K562 (cell line): ENCODE measurements around the gene RORB. TPM values are rescaled to one million over a fixed set of nuclear protein-coding genes. Genes with fewer than 3 reads are reported as not detected.

ENCODE experiments used
- ATAC-seq: fragments of 200-7000 bp; cut with Tn5 transposase; 3 replicates; pipeline ENCODE4 v1.9.1; 2020; ENCODE audit warnings: moderate library complexity
- BruUV-seq: library from RNA; stranded (reverse); fragments of 400-500 nt; replicated peaks from 2 replicates; lab custom pipeline; 2021; lab: Mats Ljungman, UMichigan
- CTCF ChIA-PET: fragments of 300-600 bp; formaldehyde crosslinking; extraction: SDS; loops from one replicate; lab custom pipeline; 2021; ENCODE audit warnings: low intra/inter-chr PET ratio; lab: Yijun Ruan, JAX
- POLR2A ChIA-PET: fragments of 300-600, 350-650 bp; sonication (Branson Sonifier 250); formaldehyde crosslinking; extraction: SDS; loops from one replicate; lab custom pipeline; 2021; ENCODE audit warnings: antibody characterized with exemption, inconsistent platforms; lab: Yijun Ruan, JAX
- DNase-seq, 4 experiments: peaks; one replicate each; pipeline versions ENCODE4 v3.0.0 to v3.0.0-alpha.2; 2011 to 2018; ENCODE audit warnings: low spot score in 3 of 4, mixed read lengths in 3 of 4; ENCODE audit errors: extremely low read depth in 1 of 4
- FAIRE-seq: peaks from 2 replicates; lab custom pipeline; 2011; peaks lifted over from hg19 to GRCh38; lab: Jason Lieb, UNC
- H2AFZ ChIP-seq: 2 replicates; pipeline ENCODE4 v1.6.0; 2011; ENCODE audit warnings: low read depth, low read length, control low read depth, inconsistent platforms
- H3K27ac ChIP-seq: fragments of 200-600 bp; 3 replicates; pipeline ENCODE4 v1.8.0; 2011; ENCODE audit warnings: low read depth, mild to moderate bottlenecking, control low read depth, inconsistent platforms, low read length, moderate library complexity, mixed read lengths; ENCODE audit errors: extremely low read depth
- H3K27me3 ChIP-seq, 2 experiments: fragments of 300-600 bp in 1 of 2; 2 replicates in 1 of 2; 3 replicates in 1 of 2; pipeline versions ENCODE4 v1.6.0 to v1.8.0; 2011; ENCODE audit warnings: inconsistent platforms in 2 of 2, low read length in 2 of 2, mild to moderate bottlenecking in 1 of 2, mixed read lengths in 1 of 2, moderate library complexity in 1 of 2; ENCODE audit not compliant: control insufficient read depth in 2 of 2, insufficient read depth in 2 of 2
- H3K36me3 ChIP-seq: fragments of 300-600 bp; 3 replicates; pipeline ENCODE4 v1.8.0; 2011; ENCODE audit warnings: mild to moderate bottlenecking, low read length, inconsistent platforms; ENCODE audit not compliant: control insufficient read depth, insufficient read depth
- H3K4me1 ChIP-seq, 2 experiments: fragments of 200-600 bp in 1 of 2; replicated peaks in 1 of 2; 2 replicates in 1 of 2; 3 replicates in 1 of 2; pipeline versions ENCODE4 v1.5.1 to v1.8.0; 2011; ENCODE audit warnings: inconsistent platforms in 2 of 2, low read length in 2 of 2, mild to moderate bottlenecking in 1 of 2, mixed read lengths in 1 of 2, moderate library complexity in 1 of 2; ENCODE audit not compliant: control insufficient read depth in 2 of 2, insufficient read depth in 2 of 2
- H3K4me2 ChIP-seq: 2 replicates; pipeline ENCODE4 v1.6.1; 2011; ENCODE audit warnings: low read length, control low read depth, inconsistent platforms, mixed read lengths; ENCODE audit not compliant: insufficient read depth
- H3K4me3 ChIP-seq: fragments of 200-600 bp; sonication (generic), shearing (Covaris generic); 2 replicates; pipeline ENCODE4 v1.5.1; 2016; ENCODE audit warnings: control low read depth, inconsistent platforms
- H3K79me2 ChIP-seq: fragments of 200-600 bp; 3 replicates; pipeline ENCODE4 v1.8.0; 2011; ENCODE audit warnings: low read length, inconsistent platforms; ENCODE audit not compliant: control insufficient read depth, insufficient read depth
- H3K9ac ChIP-seq, 2 experiments: 2 replicates each; pipeline versions ENCODE4 v1.6.0 to v1.6.1; 2011; ENCODE audit warnings: low read depth in 2 of 2, low read length in 2 of 2, control low read depth in 1 of 2, inconsistent platforms in 1 of 2, mild to moderate bottlenecking in 1 of 2, mixed read lengths in 1 of 2; ENCODE audit not compliant: insufficient read depth in 1 of 2
- H3K9me1 ChIP-seq: one replicate; pipeline ENCODE4 v1.6.0; 2011; ENCODE audit warnings: inconsistent platforms, mild to moderate bottlenecking, low read length, moderate library complexity; ENCODE audit not compliant: control insufficient read depth, insufficient read depth
- H3K9me3 ChIP-seq: replicated peaks from 2 replicates; pipeline ENCODE4 v1.5.1; 2011; ENCODE audit warnings: low read depth, low read length, inconsistent platforms; ENCODE audit not compliant: control insufficient read depth, insufficient read depth
- H4K20me1 ChIP-seq: replicated peaks from 2 replicates; pipeline ENCODE4 v1.6.1; 2011; ENCODE audit warnings: low read length, inconsistent platforms, mixed read lengths; ENCODE audit not compliant: control insufficient read depth, insufficient read depth
- CSDE1 ChIP-seq, 2 experiments: fragments of 450-650 bp; IDR thresholded peaks; 2 replicates each; pipeline ENCODE4 v1.6.1; 2016; ENCODE audit warnings: mild to moderate bottlenecking in 1 of 2
- HCFC1 ChIP-seq: IDR thresholded peaks from 2 replicates; pipeline ENCODE4 v1.6.1; 2012; ENCODE audit warnings: low read depth, low read length, improper control_type of control experiment
- MBD2 ChIP-seq: sonication (generic); IDR thresholded peaks from 2 replicates; pipeline ENCODE4 v1.6.1; 2016; ENCODE audit warnings: low read depth, borderline replicate concordance
- SETDB1 ChIP-seq: IDR thresholded peaks from one replicate; pipeline ENCODE4 v1.6.1; 2012; ENCODE audit warnings: low read length, control low read depth, inconsistent platforms
- STAT6 ChIP-seq: sonication (generic); formaldehyde crosslinking; IDR thresholded peaks from 2 replicates; pipeline ENCODE4 v1.8.1; 2023; ENCODE audit warnings: mild to moderate bottlenecking, missing genetic modification reagents
- TEAD2 ChIP-seq: fragments of 450-650 bp; IDR thresholded peaks from 2 replicates; pipeline ENCODE4 v1.6.1; 2016; ENCODE audit warnings: missing genetic modification characterization, control low read depth, missing compliant biosample characterization
- ZBTB34 ChIP-seq: fragments of 250-450 bp; sonication (Bioruptor Pico); IDR thresholded peaks from 2 replicates; pipeline ENCODE4 v1.8.0; 2021; ENCODE audit warnings: mild to moderate bottlenecking, moderate library complexity
- ZNF77 ChIP-seq: fragments of 250-450 bp; sonication (Bioruptor Pico); IDR thresholded peaks from 2 replicates; pipeline ENCODE4 v1.5.0; 2020
- WGBS: fragments of 100-300 bp; shearing (Covaris generic); methylation state at CpG from one replicate; pipeline ENCODE4 v1.1.6; 2016; ENCODE audit warnings: low coverage, mixed read lengths; ENCODE audit not compliant: insufficient coverage; ENCODE audit errors: missing lambda C conversion rate; 5-methylcytosine and 5-hydroxymethylcytosine counted together
- in situ Hi-C: fragments of 300-500 bp; cut with MboI; formaldehyde crosslinking; loops from 4 replicates; pipeline ENCODE4 v1.15.0; 2018; ENCODE audit warnings: inconsistent platforms, mixed read lengths
- intact Hi-C: fragments of 100-400 bp; cut with micrococcal nuclease; formaldehyde crosslinking; loops from 2 replicates; pipeline ENCODE4 v1.14.2; 2022
- polyA plus RNA-seq, 8 experiments: library from polyadenylated mRNA; depleted of rRNA in 4 of 8; stranded (reverse) in 5 of 8; unstranded in 3 of 8; fragments of >200 nt; fragmentation: Nextera tagmentation in 2 of 8; fragmentation: Illumina TruSeq in 1 of 8; extraction: Ambion mirVana in 2 of 8; extraction: Trizol in 1 of 8; gene quantifications; 2 replicates each; pipeline versions ENCODE4 v1.2.1 to v1.2.3, GENCODE V29; 2011 to 2014; ENCODE audit warnings: inconsistent platforms in 1 of 8, missing spikeins in 1 of 8
- total RNA-seq, 7 experiments: library from RNA; depleted of rRNA in 6 of 7; stranded (reverse); fragments of >200 nt in 6 of 7; fragmentation: Illumina TruSeq in 2 of 7; extraction: Trizol in 2 of 7; gene quantifications; 2 replicates each; pipeline versions ENCODE4 v1.2.1 to v1.2.3, GENCODE V29; 2011 to 2021; ENCODE audit warnings: low replicate concordance in 1 of 7
- TF ChIP-seq, protein P1 (sequence below): fragments of 450-650 bp; IDR thresholded peaks from 2 replicates; pipeline ENCODE4 v1.6.1; 2018; ENCODE audit not compliant: partially characterized antibody
- TF ChIP-seq, protein P2 (sequence below): fragments of 250-450 bp; sonication (Bioruptor Pico); IDR thresholded peaks from 2 replicates; pipeline ENCODE4 v1.4.0; 2020; ENCODE audit warnings: mild to moderate bottlenecking, moderate library complexity

Gene RORB
- total and polyA plus RNA-seq, 9 of the 15 experiments (the other 6 are each of a cell fraction or from before 2014, with no cell fraction given): not detected

DNA sequence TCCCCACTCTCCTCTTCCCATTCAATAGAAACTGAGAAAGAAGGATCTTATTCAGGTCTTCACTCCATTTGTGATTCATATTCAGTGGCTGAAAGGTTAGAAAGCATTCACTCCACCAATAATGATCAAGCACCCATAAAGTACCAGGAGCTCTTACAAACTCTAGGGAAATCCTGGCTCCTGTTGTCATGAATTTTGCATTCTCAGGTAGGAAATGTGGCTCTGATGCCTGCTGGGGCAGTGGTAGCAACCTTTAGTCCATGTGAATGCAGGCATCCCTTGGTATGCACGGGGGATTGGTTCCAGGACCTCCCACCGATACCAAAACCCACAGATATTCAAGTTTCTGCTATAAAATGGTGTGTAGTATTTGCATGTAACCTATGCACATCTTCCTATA, 3.6 kb upstream of the RORB start (continued):
- no peak for TF ChIP-seq HCFC1
- TF ChIP-seq CSDE1 (IDR thresholded peaks at IDR 0.05): no peak
- TF ChIP-seq ZNF77 (CRISPR knock-in tag): no peak
- no peak for TF ChIP-seq STAT6
- TF ChIP-seq SETDB1: no peak

GRCh38 chr9:74494490-74494889, 2.6 kb upstream of the RORB start:
- no TSS peak for BruUV-seq
- intact Hi-C loops: no loop called here
- ATAC-seq: no peak
- in situ Hi-C loops: no loop called here
- Histone ChIP-seq H3K79me2 (no peaks in the 10 kb centered on the region), H3K27me3 (peaks cover 2 to 22% of the 10 kb centered on the region in 2 experiments; a peak in 3 of 5 replicates), H3K27ac (no peak overlapping the region), H3K4me1 (peaks cover 0 to 12% of the 10 kb centered on the region in 2 experiments; a peak in 2 of 5 replicates), H3K9me3 (no peaks in the 10 kb centered on the region), H3K9me1 (no peaks in the 10 kb centered on the region), H3K4me2 (no peak overlapping the region), H3K36me3 (no peaks in the 10 kb centered on the region), H3K9ac (no peak overlapping the region), H2AFZ (no peak overlapping the region), H3K4me3 (no peak overlapping the region), H4K20me1 (no peaks in the 10 kb centered on the region)
- ChIA-PET CTCF (no interaction called here), POLR2A (no interaction called here)
- WGBS: 0% methylated on average over 1 of the region's 1 CpG
- no peak for FAIRE-seq
- no peak for DNase-seq
- TF ChIP-seq ZBTB34 (CRISPR knock-in tag) (no peak), TEAD2 (tag) (no peak), MBD2 (no peak)
- TF ChIP-seq, protein P1, sequence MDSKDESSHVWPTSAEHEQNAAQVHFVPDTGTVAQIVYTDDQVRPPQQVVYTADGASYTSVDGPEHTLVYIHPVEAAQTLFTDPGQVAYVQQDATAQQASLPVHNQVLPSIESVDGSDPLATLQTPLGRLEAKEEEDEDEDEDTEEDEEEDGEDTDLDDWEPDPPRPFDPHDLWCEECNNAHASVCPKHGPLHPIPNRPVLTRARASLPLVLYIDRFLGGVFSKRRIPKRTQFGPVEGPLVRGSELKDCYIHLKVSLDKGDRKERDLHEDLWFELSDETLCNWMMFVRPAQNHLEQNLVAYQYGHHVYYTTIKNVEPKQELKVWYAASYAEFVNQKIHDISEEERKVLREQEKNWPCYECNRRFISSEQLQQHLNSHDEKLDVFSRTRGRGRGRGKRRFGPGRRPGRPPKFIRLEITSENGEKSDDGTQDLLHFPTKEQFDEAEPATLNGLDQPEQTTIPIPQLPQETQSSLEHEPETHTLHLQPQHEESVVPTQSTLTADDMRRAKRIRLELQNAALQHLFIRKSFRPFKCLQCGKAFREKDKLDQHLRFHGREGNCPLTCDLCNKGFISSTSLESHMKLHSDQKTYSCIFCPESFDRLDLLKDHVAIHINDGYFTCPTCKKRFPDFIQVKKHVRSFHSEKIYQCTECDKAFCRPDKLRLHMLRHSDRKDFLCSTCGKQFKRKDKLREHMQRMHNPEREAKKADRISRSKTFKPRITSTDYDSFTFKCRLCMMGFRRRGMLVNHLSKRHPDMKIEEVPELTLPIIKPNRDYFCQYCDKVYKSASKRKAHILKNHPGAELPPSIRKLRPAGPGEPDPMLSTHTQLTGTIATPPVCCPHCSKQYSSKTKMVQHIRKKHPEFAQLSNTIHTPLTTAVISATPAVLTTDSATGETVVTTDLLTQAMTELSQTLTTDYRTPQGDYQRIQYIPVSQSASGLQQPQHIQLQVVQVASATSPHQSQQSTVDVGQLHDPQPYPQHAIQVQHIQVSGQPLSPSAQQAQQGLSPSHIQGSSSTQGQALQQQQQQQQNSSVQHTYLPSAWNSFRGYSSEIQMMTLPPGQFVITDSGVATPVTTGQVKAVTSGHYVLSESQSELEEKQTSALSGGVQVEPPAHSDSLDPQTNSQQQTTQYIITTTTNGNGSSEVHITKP: no peak
- TF ChIP-seq, protein P2, sequence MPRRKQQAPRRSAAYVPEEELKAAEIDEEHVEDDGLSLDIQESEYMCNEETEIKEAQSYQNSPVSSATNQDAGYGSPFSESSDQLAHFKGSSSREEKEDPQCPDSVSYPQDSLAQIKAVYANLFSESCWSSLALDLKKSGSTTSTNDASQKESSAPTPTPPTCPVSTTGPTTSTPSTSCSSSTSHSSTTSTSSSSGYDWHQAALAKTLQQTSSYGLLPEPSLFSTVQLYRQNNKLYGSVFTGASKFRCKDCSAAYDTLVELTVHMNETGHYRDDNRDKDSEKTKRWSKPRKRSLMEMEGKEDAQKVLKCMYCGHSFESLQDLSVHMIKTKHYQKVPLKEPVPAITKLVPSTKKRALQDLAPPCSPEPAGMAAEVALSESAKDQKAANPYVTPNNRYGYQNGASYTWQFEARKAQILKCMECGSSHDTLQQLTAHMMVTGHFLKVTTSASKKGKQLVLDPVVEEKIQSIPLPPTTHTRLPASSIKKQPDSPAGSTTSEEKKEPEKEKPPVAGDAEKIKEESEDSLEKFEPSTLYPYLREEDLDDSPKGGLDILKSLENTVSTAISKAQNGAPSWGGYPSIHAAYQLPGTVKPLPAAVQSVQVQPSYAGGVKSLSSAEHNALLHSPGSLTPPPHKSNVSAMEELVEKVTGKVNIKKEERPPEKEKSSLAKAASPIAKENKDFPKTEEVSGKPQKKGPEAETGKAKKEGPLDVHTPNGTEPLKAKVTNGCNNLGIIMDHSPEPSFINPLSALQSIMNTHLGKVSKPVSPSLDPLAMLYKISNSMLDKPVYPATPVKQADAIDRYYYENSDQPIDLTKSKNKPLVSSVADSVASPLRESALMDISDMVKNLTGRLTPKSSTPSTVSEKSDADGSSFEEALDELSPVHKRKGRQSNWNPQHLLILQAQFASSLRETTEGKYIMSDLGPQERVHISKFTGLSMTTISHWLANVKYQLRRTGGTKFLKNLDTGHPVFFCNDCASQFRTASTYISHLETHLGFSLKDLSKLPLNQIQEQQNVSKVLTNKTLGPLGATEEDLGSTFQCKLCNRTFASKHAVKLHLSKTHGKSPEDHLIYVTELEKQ (CRISPR knock-in tag): no peak
